Right atrium auricular region (tissue), 2 donors: ENCODE measurements around the gene KCP. TPM values are rescaled to one million over a fixed set of nuclear protein-coding genes. Genes with fewer than 3 reads are reported as not detected.

Experiments used
- DNase-seq: peaks from one replicate; pipeline ENCODE4 v3.0.0-alpha.2; 2019; ENCODE audit warnings: low spot score
- H3K27ac ChIP-seq, 2 donors: fragments of 200-600 bp; sonication (generic); 1 replicate in 1 of 2; 2 replicates in 1 of 2; pipeline ENCODE4 v1.5.1; 2016 to 2019
- H3K27me3 ChIP-seq, 2 donors: fragments of 200-600 bp; sonication (generic); one replicate each; pipeline versions ENCODE4 v1.5.1 to v1.6.0; 2017 to 2019
- H3K36me3 ChIP-seq: fragments of 200-600 bp; sonication (generic); one replicate; pipeline ENCODE4 v1.5.1; 2016
- H3K4me1 ChIP-seq, 2 donors: fragments of 200-600 bp; sonication (generic); one replicate each; pipeline versions ENCODE4 v1.5.1 to v1.6.0; 2017 to 2019
- H3K4me3 ChIP-seq, 2 donors: fragments of 200-600 bp; sonication (generic); 1 replicate in 1 of 2; 2 replicates in 1 of 2; pipeline ENCODE4 v1.5.1; 2017 to 2019; ENCODE audit warnings: mild to moderate bottlenecking in 1 of 2, moderate library complexity in 1 of 2
- H3K9me3 ChIP-seq, 2 donors: fragments of 200-600 bp; sonication (generic); one replicate each; pipeline ENCODE4 v1.5.1; 2019
- total RNA-seq, 2 donors: library from RNA; depleted of rRNA; stranded (reverse); fragments of >200 nt; gene quantifications; one replicate each; pipeline ENCODE4 v1.1.0, GENCODE V29; 2016
- TF ChIP-seq, protein P1 (sequence below), 2 donors: fragments of 200-600 bp; sonication (generic); IDR thresholded peaks; one replicate each; pipeline ENCODE4 v1.5.1; 2019; ENCODE audit warnings: antibody characterized with exemption in 2 of 2

Gene KCP
- total RNA-seq, 2 donors from 2014 or later = not detected

DNA sequence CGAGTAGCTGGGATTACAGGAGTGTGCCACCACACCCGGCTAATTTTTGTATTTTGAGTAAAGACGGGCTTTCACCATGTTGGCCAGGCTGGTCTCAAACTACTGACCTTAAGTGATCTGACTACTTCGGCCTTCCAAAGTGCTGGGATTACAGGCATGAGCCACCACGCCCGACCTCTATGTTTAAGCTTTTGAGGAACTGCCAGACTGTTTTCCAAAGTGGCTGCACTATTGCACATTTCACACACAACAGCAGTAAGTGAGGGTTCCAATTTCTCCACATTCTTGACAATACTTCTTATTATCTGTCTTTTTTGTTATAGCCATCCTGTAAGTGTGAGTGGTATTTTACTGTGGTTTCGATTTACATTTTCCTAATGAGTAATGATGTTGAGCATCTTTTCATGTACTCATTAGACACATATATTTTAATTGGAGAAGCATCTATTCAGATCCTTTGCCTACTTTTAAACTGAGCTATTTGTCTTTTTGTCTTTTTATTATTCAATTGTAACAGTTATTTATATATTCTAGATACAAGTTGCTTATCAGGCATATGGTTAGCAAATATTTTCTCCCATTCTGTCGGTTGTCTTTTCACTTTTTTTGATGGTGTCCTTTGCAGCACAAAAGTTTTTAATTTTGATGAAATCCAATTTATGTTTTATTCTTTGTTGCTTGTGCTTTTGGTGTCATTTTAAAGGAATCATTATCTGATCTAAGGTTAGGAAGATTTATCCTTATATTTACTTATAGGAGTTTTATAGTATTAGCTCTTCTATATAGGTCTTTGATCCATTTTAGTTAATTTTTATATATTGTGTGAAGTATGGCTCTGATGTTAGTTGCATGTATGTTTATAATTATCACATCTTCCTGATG lies 14.4 kb upstream of the KCP start:
- no peak for DNase-seq
- no peaks in the 10 kb centered on the region for H3K27me3 ChIP-seq

GRCh38 chr7:128923411-128923800 lies 12.9 kb upstream of the KCP start:
- Histone ChIP-seq H3K4me1 (no peaks in the 10 kb centered on the region), H3K9me3 (no peaks in the 10 kb centered on the region), H3K4me3 (no peak overlapping the region), H3K36me3 (no peaks in the 10 kb centered on the region), H3K27ac (no peak overlapping the region), H3K27me3 (no peaks in the 10 kb centered on the region)
- TF ChIP-seq, protein P1, sequence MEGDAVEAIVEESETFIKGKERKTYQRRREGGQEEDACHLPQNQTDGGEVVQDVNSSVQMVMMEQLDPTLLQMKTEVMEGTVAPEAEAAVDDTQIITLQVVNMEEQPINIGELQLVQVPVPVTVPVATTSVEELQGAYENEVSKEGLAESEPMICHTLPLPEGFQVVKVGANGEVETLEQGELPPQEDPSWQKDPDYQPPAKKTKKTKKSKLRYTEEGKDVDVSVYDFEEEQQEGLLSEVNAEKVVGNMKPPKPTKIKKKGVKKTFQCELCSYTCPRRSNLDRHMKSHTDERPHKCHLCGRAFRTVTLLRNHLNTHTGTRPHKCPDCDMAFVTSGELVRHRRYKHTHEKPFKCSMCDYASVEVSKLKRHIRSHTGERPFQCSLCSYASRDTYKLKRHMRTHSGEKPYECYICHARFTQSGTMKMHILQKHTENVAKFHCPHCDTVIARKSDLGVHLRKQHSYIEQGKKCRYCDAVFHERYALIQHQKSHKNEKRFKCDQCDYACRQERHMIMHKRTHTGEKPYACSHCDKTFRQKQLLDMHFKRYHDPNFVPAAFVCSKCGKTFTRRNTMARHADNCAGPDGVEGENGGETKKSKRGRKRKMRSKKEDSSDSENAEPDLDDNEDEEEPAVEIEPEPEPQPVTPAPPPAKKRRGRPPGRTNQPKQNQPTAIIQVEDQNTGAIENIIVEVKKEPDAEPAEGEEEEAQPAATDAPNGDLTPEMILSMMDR (IDR thresholded peaks at IDR 0.05) = no peak
- DNase-seq = no peak

More for the DNA sequence above, 14.4 kb upstream of the KCP start:
- Histone ChIP-seq H3K27ac (no peak overlapping the region), H3K4me3 (no peak overlapping the region), H3K4me1 (no peaks in the 10 kb centered on the region), H3K36me3 (no peaks in the 10 kb centered on the region), H3K9me3 (no peaks in the 10 kb centered on the region)
- TF ChIP-seq, protein P1 (IDR thresholded peaks at IDR 0.05) = no peak

- Histone ChIP-seq H3K9me3 (no peaks in the 10 kb centered on the region), H3K27me3 (no peaks in the 10 kb centered on the region), H3K4me3 (no peak overlapping the region), H3K27ac (no peak overlapping the region), H3K4me1 (no peaks in the 10 kb centered on the region), H3K36me3 (no peaks in the 10 kb centered on the region)
- TF ChIP-seq, protein P1 (IDR thresholded peaks at IDR 0.05) = no peak
- no peak for DNase-seq
These were observed 12.2 kb upstream of the KCP start for GRCh38 chr7:128922496-128923410.

DNA sequence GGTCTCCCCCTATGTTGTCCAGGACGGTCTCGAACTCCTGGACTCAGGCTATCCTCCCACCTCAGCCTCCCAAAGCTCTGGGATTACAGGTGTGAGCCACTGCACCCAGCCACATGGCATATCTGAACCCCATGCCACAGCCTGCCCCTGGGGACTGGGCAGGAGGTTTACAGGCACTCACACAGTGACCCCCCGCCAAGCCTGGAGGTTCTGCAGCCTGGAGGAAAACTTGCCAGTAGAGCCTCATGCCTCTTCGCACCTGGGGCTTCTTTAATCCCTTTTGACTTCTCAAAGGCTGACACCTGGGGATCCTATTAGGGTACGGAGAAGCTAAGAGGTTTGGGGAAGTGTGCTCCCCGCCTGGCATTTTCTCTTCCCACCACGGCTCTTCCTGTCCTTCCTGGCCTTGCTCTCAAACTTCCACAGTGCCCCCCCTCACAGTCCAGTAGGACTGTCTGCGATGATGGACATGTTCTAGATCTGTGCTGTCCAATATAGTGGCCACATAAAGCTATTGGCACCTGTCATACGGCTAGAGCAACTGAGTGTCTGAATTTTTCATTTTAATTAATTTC lies 11.4 kb upstream of the KCP start:
- no peaks in the 10 kb centered on the region for H3K36me3 ChIP-seq
- H3K4me3 ChIP-seq = no peak overlapping the region
- no peaks in the 10 kb centered on the region for H3K27me3 ChIP-seq
- no peak overlapping the region for H3K27ac ChIP-seq
- no peak for DNase-seq
- TF ChIP-seq, protein P1 (IDR thresholded peaks at IDR 0.05) = no peak
- H3K4me1 ChIP-seq = no peaks in the 10 kb centered on the region
- H3K9me3 ChIP-seq = no peaks in the 10 kb centered on the region

DNA sequence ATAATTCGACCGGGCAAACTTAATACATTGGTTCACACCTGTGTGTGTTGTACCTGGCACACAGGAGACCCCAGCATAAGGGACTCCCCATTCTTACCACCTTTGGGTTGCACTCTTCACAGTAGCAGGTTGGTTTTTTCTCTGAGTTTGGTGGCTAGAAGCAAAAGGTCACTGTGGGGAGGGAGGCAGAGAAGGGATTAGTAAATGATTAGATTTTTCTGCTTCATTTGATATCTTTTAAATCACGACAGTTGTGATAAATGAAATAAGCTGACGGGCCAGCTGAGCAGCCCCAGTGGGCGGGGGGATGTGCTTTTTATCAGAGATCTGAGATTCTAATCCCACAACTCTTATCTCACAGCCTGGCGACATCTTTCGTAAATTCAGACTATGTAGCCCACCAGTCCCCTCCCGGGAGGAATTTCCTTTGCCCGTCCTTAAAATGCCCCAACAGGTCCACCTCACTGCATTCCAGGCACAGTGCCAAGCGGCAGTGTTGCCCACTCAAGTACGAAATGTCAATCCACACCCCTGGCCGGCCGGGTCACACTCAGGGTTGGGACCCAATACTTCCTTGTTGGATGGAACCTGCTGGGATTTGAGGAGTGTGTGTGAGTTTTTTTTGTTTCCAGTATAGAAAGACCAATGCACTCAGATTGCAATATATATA lies 10.5 kb upstream of the KCP start:
- peaks cover 2 to 4% of the 10 kb centered on the region in 2 donors for H3K27me3 ChIP-seq
- DNase-seq = no peak

More for the DNA sequence above, 10.5 kb upstream of the KCP start:
- TF ChIP-seq, protein P1 (IDR thresholded peaks at IDR 0.05) = no peak
- Histone ChIP-seq H3K9me3 (no peaks in the 10 kb centered on the region), H3K27ac (no peak overlapping the region), H3K36me3 (no peaks in the 10 kb centered on the region), H3K4me3 (no peak overlapping the region), H3K4me1 (peaks cover 0 to 3% of the 10 kb centered on the region in 2 donors)
